Right lobe of liver (tissue), 4 donors: ENCODE results near the gene SLC4A5.

Experiments used
- CTCF ChIP-seq, 4 donors: fragments of 200-600 bp in 3 of 4; fragments of 450-650 bp in 1 of 4; IDR thresholded peaks; one replicate each; pipeline versions ENCODE4 v1.5.1 to v1.8.0; 2016 to 2022; ENCODE audit warnings: antibody characterized with exemption in 4 of 4, mild to moderate bottlenecking in 2 of 4
- POLR2A ChIP-seq: fragments of 450-650 bp; IDR thresholded peaks from one replicate; pipeline ENCODE4 v1.6.1; 2017; ENCODE audit warnings: antibody characterized with exemption, mild to moderate bottlenecking
- donor health status: DM: no; HTN: no; CAD: no.
- donor health status: DM: no; HTN: no; CAD: no.
- donor health status: DM: no; HTN: yes; CAD: no.

DNA sequence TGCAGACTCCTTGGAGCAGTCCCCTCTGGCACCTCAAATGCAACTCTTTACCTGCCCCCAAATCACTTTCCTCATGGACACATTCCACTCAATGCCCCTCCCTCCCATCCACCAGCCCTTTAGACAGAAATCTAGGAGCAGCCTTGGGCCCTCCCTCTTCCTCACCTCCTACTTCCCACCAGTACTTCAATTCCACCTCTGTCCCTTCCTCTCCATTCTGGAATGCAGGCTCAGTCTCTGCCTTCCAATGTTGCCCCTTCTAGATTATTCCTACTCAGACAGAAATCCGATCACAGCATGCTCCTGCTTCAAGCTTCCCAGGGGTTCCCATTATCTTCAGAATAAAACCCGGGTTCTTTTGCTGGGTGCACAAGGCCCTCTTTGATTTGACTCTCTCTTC is 82.7 kb downstream of the SLC4A5 start:
- TF ChIP-seq CTCF (IDR thresholded peaks at IDR 0.05), result no peak
- TF ChIP-seq POLR2A, result no peak
